Embryonic facial prominence (tissue), 1 donor: ENCODE results near the gene TTC19.
"Not testable (repeated sequence)": the region's sequence is repeated elsewhere in the genome, so short reads cannot be mapped to it uniquely, and the experiment has no call there.

Experiments
- DNase-seq: peaks from one replicate; pipeline ENCODE4 v3.0.0-alpha.2; 2016; ENCODE audit errors: extremely low spot score

The TTC19 gene

GRCh38 chr17:16027708-16028584 is 28.3 kb downstream of the TTC19 start:
- DNase-seq: no peak

- DNase-seq: no peak
Measured at GRCh38 chr17:16033729-16034349, 34.2 kb downstream of the TTC19 start.

GRCh38 chr17:16036261-16036660 is 36.6 kb downstream of the TTC19 start:
- DNase-seq: no peak

GRCh38 chr17:16037636-16038035 is 38.0 kb downstream of the TTC19 start:
- DNase-seq: no peak

- DNase-seq: no peak
Measured at GRCh38 chr17:16040710-16041251, 41.2 kb downstream of the TTC19 start.

GRCh38 chr17:16044487-16044886 is 44.9 kb downstream of the TTC19 start:
- no peak for DNase-seq

- no peak for DNase-seq
Measured at GRCh38 chr17:16046966-16047365, 47.3 kb downstream of the TTC19 start.

- no peak for DNase-seq
Measured at GRCh38 chr17:16048811-16049449, 49.3 kb downstream of the TTC19 start.

- DNase-seq: no peak
Measured at GRCh38 chr17:16050844-16051243, 51.2 kb downstream of the TTC19 start.

- DNase-seq: no peak
Measured at GRCh38 chr17:16052486-16052885, 52.9 kb downstream of the TTC19 start.

- not testable (repeated sequence) for DNase-seq
Measured at GRCh38 chr17:16055139-16055538, 55.5 kb downstream of the TTC19 start.

GRCh38 chr17:16061631-16062030 is 62.0 kb downstream of the TTC19 start:
- no peak for DNase-seq

GRCh38 chr17:16066125-16066524 is 66.5 kb downstream of the TTC19 start:
- DNase-seq: no peak

- no peak for DNase-seq
Measured at GRCh38 chr17:16068323-16068722, 68.7 kb downstream of the TTC19 start.

GRCh38 chr17:16072031-16072430 is 72.4 kb downstream of the TTC19 start:
- DNase-seq: no peak

- no peak for DNase-seq
Measured at GRCh38 chr17:16073845-16074244, 74.2 kb downstream of the TTC19 start.

GRCh38 chr17:16074423-16074822 is 74.8 kb downstream of the TTC19 start:
- no peak for DNase-seq

- no peak for DNase-seq
Measured at GRCh38 chr17:16075949-16076348, 76.3 kb downstream of the TTC19 start.
